GM12872 (cell line): ENCODE results near the gene RPL22L1.

Source experiments
- TF ChIP-seq, protein P1 (sequence below): IDR thresholded peaks from 3 replicates; pipeline ENCODE4 v1.5.1; 2011; ENCODE audit warnings: low read depth, mild to moderate bottlenecking, low read length, moderate library complexity; ENCODE audit not compliant: insufficient read depth

RPL22L1 gene

DNA sequence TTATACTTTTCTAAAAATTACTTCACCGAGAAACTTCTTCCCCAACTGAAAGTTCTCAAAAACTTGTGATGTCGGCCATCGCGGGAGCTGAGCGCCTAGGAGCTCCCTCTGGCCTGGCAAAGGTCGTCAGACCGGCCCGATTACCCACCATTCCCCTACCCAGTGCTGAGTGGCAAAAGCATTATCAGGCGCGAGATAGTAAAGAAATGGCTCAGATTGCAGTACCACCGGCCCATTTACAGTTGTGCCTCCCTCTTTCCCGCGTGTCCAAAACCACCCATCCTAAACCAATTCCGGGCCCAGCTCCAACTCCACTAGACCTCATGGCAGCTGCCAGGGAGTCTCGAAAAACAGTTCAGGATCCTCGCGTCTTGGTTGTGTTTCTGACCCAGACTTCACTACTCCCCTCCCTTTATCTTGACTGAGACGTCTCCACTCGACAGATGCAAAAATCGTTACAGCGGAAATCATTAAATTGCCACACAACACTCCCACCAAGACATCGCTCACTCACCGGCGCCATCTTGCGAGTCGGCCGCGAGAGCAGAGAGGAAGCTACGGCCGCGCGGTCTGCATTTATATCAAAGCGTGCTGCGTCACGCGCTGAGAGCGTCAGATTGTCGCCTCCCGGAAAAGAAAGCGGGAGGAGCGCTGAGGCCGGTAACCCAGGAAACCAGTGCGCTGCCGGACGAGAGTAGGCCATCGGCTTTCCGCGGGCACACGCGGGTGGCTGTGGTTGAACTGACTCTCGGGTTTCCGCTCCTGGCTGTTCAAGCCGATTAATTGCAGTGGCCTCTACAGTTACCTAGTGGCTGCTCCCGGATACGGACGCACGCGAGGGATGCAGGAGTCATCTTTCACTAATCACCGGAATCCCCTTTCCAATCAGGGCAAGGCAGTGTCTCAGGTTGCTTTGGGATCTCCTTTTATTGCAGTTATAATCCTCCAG, at the start of gene RPL22L1:
Gene RPL22L1 (minus strand): TSS at position 551 of the 949 bp plus-strand sequence. CDS start 28 bp downstream, at position 523.
- TF ChIP-seq, protein P1, sequence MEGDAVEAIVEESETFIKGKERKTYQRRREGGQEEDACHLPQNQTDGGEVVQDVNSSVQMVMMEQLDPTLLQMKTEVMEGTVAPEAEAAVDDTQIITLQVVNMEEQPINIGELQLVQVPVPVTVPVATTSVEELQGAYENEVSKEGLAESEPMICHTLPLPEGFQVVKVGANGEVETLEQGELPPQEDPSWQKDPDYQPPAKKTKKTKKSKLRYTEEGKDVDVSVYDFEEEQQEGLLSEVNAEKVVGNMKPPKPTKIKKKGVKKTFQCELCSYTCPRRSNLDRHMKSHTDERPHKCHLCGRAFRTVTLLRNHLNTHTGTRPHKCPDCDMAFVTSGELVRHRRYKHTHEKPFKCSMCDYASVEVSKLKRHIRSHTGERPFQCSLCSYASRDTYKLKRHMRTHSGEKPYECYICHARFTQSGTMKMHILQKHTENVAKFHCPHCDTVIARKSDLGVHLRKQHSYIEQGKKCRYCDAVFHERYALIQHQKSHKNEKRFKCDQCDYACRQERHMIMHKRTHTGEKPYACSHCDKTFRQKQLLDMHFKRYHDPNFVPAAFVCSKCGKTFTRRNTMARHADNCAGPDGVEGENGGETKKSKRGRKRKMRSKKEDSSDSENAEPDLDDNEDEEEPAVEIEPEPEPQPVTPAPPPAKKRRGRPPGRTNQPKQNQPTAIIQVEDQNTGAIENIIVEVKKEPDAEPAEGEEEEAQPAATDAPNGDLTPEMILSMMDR = no peak

DNA sequence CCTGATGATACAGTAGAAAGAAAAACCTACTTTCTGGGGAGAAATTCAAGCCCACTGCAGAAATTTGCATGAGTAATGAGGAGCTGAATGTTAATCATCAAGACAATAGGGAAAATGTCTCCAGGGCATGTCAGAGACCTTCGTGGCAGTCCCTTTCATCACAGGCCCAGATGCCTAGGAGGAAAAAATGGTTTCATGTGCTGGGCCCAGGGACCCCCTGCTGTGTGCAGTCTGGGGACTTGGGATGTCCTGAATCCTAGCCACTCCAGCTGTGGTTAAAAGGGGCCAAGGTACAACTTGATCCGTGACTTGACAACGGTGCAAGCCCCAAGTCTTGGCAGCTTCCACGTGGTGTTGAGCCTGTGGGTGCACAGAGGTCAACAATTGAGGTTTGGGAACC, 48.7 kb upstream of the RPL22L1 start:
- TF ChIP-seq, protein P1 = no peak

DNA sequence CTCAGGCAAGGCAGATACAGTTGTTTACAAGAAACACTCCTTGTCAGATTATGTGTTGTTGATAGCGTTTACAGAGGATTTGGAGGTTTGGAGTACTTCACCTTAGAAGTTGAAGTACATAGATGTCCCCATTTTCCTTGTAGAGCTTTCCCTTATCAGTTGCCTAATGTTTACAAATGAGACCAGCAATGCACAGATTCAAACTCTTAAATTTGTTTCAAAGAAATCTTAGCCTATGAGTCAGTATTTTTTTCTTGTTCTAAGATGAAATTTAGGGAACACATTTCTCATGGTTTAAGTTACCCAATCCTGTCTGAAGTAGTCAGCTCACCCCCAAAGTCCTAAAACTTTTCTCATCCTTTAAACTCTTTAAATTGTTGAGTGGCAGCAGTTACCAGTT, 44.7 kb upstream of the RPL22L1 start:
- TF ChIP-seq, protein P1 = no peak

DNA sequence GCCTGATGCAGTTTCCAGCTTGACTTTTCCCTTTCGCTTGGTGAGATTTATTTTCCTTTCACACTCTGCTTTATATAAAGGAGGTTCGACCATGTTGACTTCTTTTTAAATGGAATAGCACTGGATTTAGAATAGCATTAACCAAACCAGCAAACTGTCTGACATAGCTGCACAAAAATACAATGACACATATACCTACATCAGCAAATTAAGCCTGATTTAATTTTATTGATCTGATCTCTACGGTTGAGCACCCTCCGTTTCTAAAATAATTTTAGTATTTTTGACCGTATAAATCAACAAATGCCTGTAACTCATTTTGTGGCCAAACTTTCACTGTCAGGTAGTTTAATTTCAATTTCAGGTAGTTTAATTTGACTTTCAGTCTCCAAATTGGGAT, 44.2 kb upstream of the RPL22L1 start:
- TF ChIP-seq, protein P1 = no peak

DNA sequence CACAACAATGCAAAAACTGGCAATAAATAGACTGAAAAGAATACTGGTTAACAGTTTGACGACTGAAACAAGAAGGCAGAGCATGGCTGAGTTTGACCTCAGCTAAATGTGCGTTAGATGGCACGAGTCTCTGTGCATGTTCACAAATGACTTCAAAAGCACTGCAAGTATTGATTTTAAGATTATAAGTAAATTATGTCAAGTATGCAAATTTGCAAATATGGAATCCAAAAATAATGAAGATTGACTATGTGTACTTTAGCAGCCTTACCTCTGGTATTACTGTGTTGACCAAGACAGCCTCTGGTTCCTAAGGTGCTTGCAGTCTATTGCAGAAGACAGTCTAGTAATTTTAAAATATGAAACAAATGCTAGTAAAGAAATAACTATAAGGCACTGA, 41.1 kb upstream of the RPL22L1 start:
- TF ChIP-seq, protein P1 = no peak

DNA sequence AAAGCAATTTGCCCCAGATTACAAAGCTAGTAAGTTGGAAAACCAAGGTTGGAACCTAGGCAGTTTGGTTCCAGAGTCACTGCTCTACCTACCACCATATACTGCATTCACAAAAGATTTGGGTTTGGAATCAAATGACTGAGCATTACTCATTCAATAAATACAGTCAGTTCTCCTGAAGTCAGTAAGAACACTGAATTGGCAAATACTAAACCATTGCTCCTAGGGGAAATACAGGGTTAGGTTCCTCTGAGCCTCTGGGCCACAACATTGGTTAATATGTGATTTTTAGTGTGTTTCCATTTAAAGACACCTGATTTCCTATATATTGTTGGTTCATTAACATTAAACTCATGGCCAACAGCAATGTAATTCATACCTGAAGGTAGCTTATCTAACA, 40.5 kb upstream of the RPL22L1 start:
- TF ChIP-seq, protein P1 = no peak

DNA sequence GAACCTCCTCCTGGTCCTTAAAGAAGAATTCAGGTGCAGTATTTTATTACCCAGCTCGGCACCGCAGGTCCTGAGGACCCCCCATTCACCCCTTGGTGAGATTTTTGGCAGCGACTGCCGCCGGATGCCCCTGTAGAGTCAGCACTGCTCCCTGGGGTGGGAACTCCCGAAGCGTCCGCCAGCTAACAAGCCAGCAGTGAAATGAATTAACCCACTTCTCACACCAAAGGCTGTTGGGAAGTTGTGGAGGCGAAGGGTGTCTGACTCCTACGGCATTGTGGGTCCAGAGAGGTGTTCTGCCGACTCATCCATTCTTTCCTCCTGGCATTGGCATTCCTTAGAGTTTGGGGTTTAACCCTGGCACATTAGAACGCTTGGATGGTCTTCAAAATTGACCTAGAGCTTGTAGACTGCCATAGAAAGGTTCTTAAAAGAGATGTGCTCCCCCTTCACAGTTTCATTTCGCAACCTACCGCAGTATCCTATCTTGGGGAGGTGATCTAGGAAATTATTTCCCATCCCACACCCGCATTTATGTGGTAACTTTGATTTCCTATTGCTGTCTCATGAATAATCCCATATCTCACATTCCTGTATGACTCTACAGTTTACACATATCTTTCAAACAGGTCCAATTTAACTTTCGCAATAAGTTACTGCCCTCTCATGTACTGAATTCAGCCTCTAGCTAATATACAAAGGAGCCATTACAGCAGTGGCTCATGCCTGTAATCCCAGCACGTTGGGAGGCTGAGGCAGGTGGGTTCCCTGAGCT, 39.3 kb upstream of the RPL22L1 start:
- TF ChIP-seq, protein P1 = no peak
